GM10248 (cell line): ENCODE data around the gene PDK1.

Experiments used
- CTCF ChIA-PET: fragments of 300-600 bp; sonication (Branson Sonifier 250); formaldehyde crosslinking; extraction: SDS; loops from one replicate; lab custom pipeline; 2021; ENCODE audit warnings: antibody characterized with exemption; lab: Yijun Ruan, JAX
- POLR2A ChIA-PET: fragments of 350-650 bp; sonication (Branson Sonifier 250); formaldehyde crosslinking; extraction: SDS; loops from one replicate; lab custom pipeline; 2020; ENCODE audit warnings: antibody characterized with exemption; lab: Yijun Ruan, JAX
- DNase-seq: peaks from one replicate; pipeline ENCODE4 v3.0.0; 2012; ENCODE audit errors: extremely low spot score
- TF ChIP-seq, protein P1 (sequence below): IDR thresholded peaks from 2 replicates; pipeline ENCODE4 v1.5.1; 2012; ENCODE audit warnings: mild to moderate bottlenecking, low read depth; ENCODE audit errors: extremely low read depth, missing control alignments, control extremely low read depth

Gene PDK1

GRCh38 chr2:172606285-172606684 is 50.4 kb downstream of the PDK1 start:
- POLR2A ChIA-PET, result no interaction called here
- CTCF ChIA-PET, result no interaction called here
- no peak for DNase-seq
- TF ChIP-seq, protein P1, sequence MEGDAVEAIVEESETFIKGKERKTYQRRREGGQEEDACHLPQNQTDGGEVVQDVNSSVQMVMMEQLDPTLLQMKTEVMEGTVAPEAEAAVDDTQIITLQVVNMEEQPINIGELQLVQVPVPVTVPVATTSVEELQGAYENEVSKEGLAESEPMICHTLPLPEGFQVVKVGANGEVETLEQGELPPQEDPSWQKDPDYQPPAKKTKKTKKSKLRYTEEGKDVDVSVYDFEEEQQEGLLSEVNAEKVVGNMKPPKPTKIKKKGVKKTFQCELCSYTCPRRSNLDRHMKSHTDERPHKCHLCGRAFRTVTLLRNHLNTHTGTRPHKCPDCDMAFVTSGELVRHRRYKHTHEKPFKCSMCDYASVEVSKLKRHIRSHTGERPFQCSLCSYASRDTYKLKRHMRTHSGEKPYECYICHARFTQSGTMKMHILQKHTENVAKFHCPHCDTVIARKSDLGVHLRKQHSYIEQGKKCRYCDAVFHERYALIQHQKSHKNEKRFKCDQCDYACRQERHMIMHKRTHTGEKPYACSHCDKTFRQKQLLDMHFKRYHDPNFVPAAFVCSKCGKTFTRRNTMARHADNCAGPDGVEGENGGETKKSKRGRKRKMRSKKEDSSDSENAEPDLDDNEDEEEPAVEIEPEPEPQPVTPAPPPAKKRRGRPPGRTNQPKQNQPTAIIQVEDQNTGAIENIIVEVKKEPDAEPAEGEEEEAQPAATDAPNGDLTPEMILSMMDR, result no peak

GRCh38 chr2:172607379-172607928 is 51.6 kb downstream of the PDK1 start:
- DNase-seq, result no peak
- POLR2A ChIA-PET, result no interaction called here
- CTCF ChIA-PET, result no interaction called here
- TF ChIP-seq, protein P1, result no peak

DNA sequence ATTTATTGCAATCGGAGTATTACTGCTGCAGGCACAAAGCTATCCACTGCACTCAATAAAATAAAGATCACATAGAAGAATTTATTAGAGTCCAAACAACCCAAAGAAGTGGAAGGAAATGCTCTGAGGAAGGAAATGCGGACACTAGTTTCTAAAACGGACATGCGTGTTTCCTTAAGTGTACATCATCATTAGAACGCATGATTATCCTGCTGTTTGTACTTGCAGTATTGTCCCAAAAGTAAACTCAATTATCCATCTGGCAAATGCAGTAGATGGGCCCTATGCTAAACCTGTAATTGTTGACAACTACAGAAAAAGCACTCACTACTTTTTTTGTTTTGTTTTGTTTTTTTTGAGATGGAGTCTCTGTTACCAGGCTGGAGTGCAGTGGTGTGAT is 53.6 kb downstream of the PDK1 start:
- TF ChIP-seq, protein P1, result no peak
- ChIA-PET CTCF (interaction anchor here (1.1 to 1.6 kb wide), 2 partner anchors 12 to 18 kb away, joined by 3 to 7 read pairs; no protein-coding TSS in a partner anchor), POLR2A (interaction anchor here (0.5 kb wide), 1 partner anchor 674 kb away, joined by 5 read pairs; no protein-coding TSS in a partner anchor)

GRCh38 chr2:172612051-172612450 is 56.2 kb downstream of the PDK1 start:
- POLR2A ChIA-PET, result no interaction called here
- TF ChIP-seq, protein P1, result no peak
- DNase-seq, result no peak
- CTCF ChIA-PET, result interaction anchor here (1.3 kb wide), 1 partner anchor 15 kb away, joined by 4 read pairs; no protein-coding TSS in a partner anchor

More for the DNA sequence above, 53.6 kb downstream of the PDK1 start:
- no peak for DNase-seq

DNA sequence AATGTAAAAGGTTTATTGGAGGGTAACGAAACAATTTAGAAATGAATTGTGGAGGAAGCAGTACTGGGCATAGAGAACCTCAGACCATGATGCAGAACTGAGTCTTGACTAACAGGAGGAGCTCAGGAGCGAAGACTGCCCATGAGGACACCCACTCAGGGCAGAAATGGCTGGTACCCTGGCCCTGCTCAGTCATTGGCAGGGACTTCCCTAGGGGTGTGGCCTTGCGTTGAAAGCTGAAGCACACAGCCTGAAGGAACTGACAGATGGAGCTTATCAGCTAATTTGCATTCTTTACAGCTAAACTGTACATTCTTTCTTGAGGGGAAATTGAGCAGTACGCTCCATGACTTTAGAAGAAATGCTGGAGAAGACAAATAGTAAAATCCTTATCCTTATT is 57.1 kb downstream of the PDK1 start:
- CTCF ChIA-PET, result interaction anchor here (1.3 kb wide), 1 partner anchor 16 kb away, joined by 4 read pairs; no protein-coding TSS in a partner anchor
- POLR2A ChIA-PET, result no interaction called here
- DNase-seq, result no peak
- TF ChIP-seq, protein P1, result no peak

GRCh38 chr2:172613615-172614231 is 57.8 kb downstream of the PDK1 start:
- DNase-seq, result no peak
- ChIA-PET POLR2A (interaction anchor here (1.0 kb wide), 1 partner anchor 17 kb away, joined by 3 read pairs; no protein-coding TSS in a partner anchor), CTCF (no interaction called here)
- TF ChIP-seq, protein P1, result no peak
